WTC11 (cell line): ENCODE results near the gene BSN. TPM values are rescaled to one million over a fixed set of nuclear protein-coding genes. Genes with fewer than 3 reads are reported as not detected.

Source experiments
- ATAC-seq: fragments of 200-7000 bp; cut with Tn5 transposase; 2 replicates; pipeline ENCODE4 v1.10.0; 2021; ENCODE audit warnings: mild to moderate bottlenecking, moderate library complexity
- CTCF ChIA-PET: fragments of 300-600 bp; sonication (Branson Sonifier 250); formaldehyde crosslinking; loops from one replicate; lab custom pipeline; 2021; ENCODE audit warnings: antibody characterized with exemption; lab: Charles Lee
- POLR2A ChIA-PET: fragments of 350-600 bp; sonication (Branson Sonifier 250); formaldehyde crosslinking; loops from one replicate; lab custom pipeline; 2021; ENCODE audit warnings: antibody characterized with exemption; lab: Charles Lee
- DNase-seq: peaks from one replicate; pipeline ENCODE4 v3.0.0; 2021; ENCODE audit warnings: low spot score
- H3K27ac Mint-ChIP-seq: 2 replicates; pipeline ENCODE4 v1.8.0; 2021; ENCODE audit warnings: mixed read lengths
- H3K27me3 Mint-ChIP-seq: 2 replicates; pipeline ENCODE4 v1.8.0; 2021; ENCODE audit warnings: low read depth, mild to moderate bottlenecking, moderate library complexity, mixed read lengths
- H3K36me3 Mint-ChIP-seq: 2 replicates; pipeline ENCODE4 v1.8.0; 2021; ENCODE audit warnings: mixed read lengths
- H3K4me1 Mint-ChIP-seq: 2 replicates; pipeline ENCODE4 v1.8.0; 2022; ENCODE audit warnings: mixed read lengths
- H3K4me3 Mint-ChIP-seq: 2 replicates; pipeline ENCODE4 v1.8.0; 2021; ENCODE audit warnings: mild to moderate bottlenecking, moderate library complexity, mixed read lengths
- H3K9me3 Mint-ChIP-seq: 2 replicates; pipeline ENCODE4 v1.8.0; 2021; ENCODE audit warnings: mixed read lengths
- AFF4 ChIP-seq: sonication (generic); formaldehyde crosslinking; IDR thresholded peaks from 2 replicates; pipeline ENCODE4 v1.8.1; 2023; ENCODE audit warnings: mild to moderate bottlenecking, missing genetic modification reagents, borderline replicate concordance
- CREB1 ChIP-seq: sonication (generic); formaldehyde crosslinking; IDR thresholded peaks from 2 replicates; pipeline ENCODE4 v1.8.0; 2023; ENCODE audit warnings: mild to moderate bottlenecking, missing genetic modification reagents
- CREM ChIP-seq: sonication (generic); formaldehyde crosslinking; IDR thresholded peaks from 2 replicates; pipeline ENCODE4 v1.8.1; 2022; ENCODE audit warnings: mild to moderate bottlenecking, missing genetic modification reagents, moderate library complexity
- FOXP4 ChIP-seq: sonication (generic); formaldehyde crosslinking; IDR thresholded peaks from 2 replicates; pipeline ENCODE4 v1.8.0; 2022; ENCODE audit warnings: mild to moderate bottlenecking, missing genetic modification reagents
- GABPB1 ChIP-seq: sonication (generic); formaldehyde crosslinking; IDR thresholded peaks from 2 replicates; pipeline ENCODE4 v1.8.1; 2023; ENCODE audit warnings: mild to moderate bottlenecking, missing genetic modification reagents
- IRF2 ChIP-seq: sonication (generic); formaldehyde crosslinking; IDR thresholded peaks from 2 replicates; pipeline ENCODE4 v1.8.0; 2022; ENCODE audit warnings: low read depth, missing genetic modification reagents, borderline replicate concordance
- NFE2L1 ChIP-seq: sonication (generic); formaldehyde crosslinking; IDR thresholded peaks from 2 replicates; pipeline ENCODE4 v1.8.1; 2023; ENCODE audit warnings: missing genetic modification reagents
- NFYB ChIP-seq: sonication (generic); formaldehyde crosslinking; conservative IDR thresholded peaks from 2 replicates; pipeline ENCODE4 v1.8.0; 2022; ENCODE audit warnings: low read depth, missing genetic modification reagents
- PRRX2 ChIP-seq: fragments of 250-450 bp; sonication (Bioruptor Pico); IDR thresholded peaks from 2 replicates; pipeline ENCODE4 v1.8.0; 2021; ENCODE audit warnings: mild to moderate bottlenecking
- SMAD4 ChIP-seq: sonication (generic); formaldehyde crosslinking; IDR thresholded peaks from 2 replicates; pipeline ENCODE4 v1.8.0; 2022; ENCODE audit warnings: mild to moderate bottlenecking, missing genetic modification reagents
- TEAD1 ChIP-seq: sonication (generic); formaldehyde crosslinking; IDR thresholded peaks from 2 replicates; pipeline ENCODE4 v1.8.0; 2022; ENCODE audit warnings: mild to moderate bottlenecking, missing genetic modification reagents
- TEAD4 ChIP-seq: sonication (generic); formaldehyde crosslinking; IDR thresholded peaks from 2 replicates; pipeline ENCODE4 v1.8.0; 2022; ENCODE audit warnings: mild to moderate bottlenecking, missing genetic modification reagents
- ZNF121 ChIP-seq: sonication (generic); formaldehyde crosslinking; IDR thresholded peaks from 2 replicates; pipeline ENCODE4 v1.8.0; 2023; ENCODE audit warnings: missing genetic modification reagents
- ZNF263 ChIP-seq: sonication (generic); formaldehyde crosslinking; IDR thresholded peaks from 2 replicates; pipeline ENCODE4 v1.8.1; 2022; ENCODE audit warnings: low read depth, mild to moderate bottlenecking, moderate library complexity, missing genetic modification reagents
- ZNF317 ChIP-seq: sonication (generic); formaldehyde crosslinking; IDR thresholded peaks from 2 replicates; pipeline ENCODE4 v1.8.1; 2023; ENCODE audit warnings: low read depth, mild to moderate bottlenecking, moderate library complexity, missing genetic modification reagents, borderline replicate concordance
- ZNF671 ChIP-seq: fragments of 250-450 bp; sonication (Bioruptor Pico); IDR thresholded peaks from 2 replicates; pipeline ENCODE4 v1.8.0; 2021; ENCODE audit warnings: mild to moderate bottlenecking
- total RNA-seq: library from RNA; stranded (reverse); gene quantifications from 3 replicates; pipeline ENCODE4 v1.2.3, GENCODE V29; 2021
- TF ChIP-seq, protein P1 (sequence below): sonication (generic); formaldehyde crosslinking; IDR thresholded peaks from 2 replicates; pipeline ENCODE4 v1.8.1; 2023; ENCODE audit warnings: mild to moderate bottlenecking, missing genetic modification reagents, moderate library complexity
- TF ChIP-seq, protein P2 (sequence below): sonication (generic); formaldehyde crosslinking; IDR thresholded peaks from 2 replicates; pipeline ENCODE4 v1.8.0; 2022; ENCODE audit warnings: mild to moderate bottlenecking, missing genetic modification reagents

The BSN gene
- total RNA-seq, 1 experiment from 2014 or later = 2.8 TPM

DNA sequence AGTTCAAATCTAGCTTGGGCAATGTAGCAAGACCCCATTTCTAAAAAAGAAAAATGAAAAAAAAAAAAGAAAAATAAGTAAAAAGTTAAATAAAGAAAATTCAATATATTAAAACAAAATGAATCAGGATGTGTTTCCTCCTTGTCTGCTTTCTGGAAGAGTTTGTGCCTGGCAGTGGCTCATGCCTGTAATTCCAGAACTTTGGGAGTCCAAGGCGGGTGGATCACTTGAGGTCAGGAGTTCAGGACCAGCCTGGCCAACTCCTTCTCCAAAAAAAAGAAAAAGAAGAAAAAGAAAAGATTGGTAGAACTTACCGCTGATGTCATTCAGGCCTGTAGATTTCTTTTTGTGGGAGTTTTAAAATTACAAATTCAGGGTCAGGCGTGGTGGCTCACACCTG, 47.4 kb upstream of the BSN start:
- H3K27ac Mint-ChIP-seq = no peak overlapping the region
- H3K27me3 Mint-ChIP-seq = no peaks in the 10 kb centered on the region
- ChIA-PET CTCF (interaction anchor here (1.8 kb wide), 1 partner anchor 53 kb away, joined by 4 read pairs; no protein-coding TSS in a partner anchor), POLR2A (no interaction called here)
- peaks cover 4% of the 10 kb centered on the region; the same call in 1 of the 2 replicates for H3K9me3 Mint-ChIP-seq
- H3K36me3 Mint-ChIP-seq = peaks cover 28% of the 10 kb centered on the region
- TF ChIP-seq CREB1 (CRISPR knock-in tag) (no peak), TEAD4 (CRISPR knock-in tag) (no peak), PRRX2 (CRISPR knock-in tag) (no peak), TEAD1 (CRISPR knock-in tag) (no peak)
- ATAC-seq = no peak
- no peak overlapping the region for H3K4me3 Mint-ChIP-seq
- DNase-seq = no peak
- no peaks in the 10 kb centered on the region for H3K4me1 Mint-ChIP-seq

DNA sequence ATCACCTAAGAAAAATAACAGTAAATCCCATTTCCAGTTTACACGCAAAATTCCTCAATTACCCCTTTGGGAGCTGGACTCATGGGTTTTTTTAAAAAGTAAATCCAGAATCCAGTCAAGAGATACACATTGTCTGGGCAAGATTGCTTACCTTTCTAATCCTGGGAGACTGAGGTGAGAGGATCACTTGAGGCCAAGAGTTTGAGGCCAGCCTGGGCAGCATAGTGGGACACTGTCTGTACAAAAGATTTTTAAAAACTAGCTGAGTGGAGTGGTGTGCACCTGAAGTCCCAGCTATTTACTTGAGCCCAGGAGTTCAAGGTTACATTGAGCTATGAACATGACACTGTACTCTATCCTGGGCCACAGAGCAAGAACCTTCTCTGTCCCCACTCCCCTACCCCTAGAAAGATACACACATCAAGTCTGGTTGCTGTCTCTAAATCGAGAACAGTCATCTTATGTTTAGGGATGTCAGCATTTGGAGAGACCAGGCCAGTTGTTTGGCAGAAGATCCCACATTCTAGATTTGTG, 45.2 kb upstream of the BSN start:
- DNase-seq (no peak), ATAC-seq (no peak)
- no peaks in the 10 kb centered on the region for H3K4me1 Mint-ChIP-seq
- CTCF ChIA-PET = interaction anchor here (0.6 to 1.5 kb wide), 2 partner anchors 55 to 60 kb away, joined by 3 to 6 read pairs; no protein-coding TSS in a partner anchor
- peaks cover 30% of the 10 kb centered on the region for H3K36me3 Mint-ChIP-seq
- H3K4me3 Mint-ChIP-seq = no peak overlapping the region
- H3K27ac Mint-ChIP-seq = 0 out of 2 replicates have a peak overlapping the region, but pooled peaks have one; percentile 15
- H3K27me3 Mint-ChIP-seq = no peaks in the 10 kb centered on the region
- TF ChIP-seq FOXP4 (CRISPR knock-in tag) = no peak
- TF ChIP-seq ZNF121 (CRISPR knock-in tag) = no peak
- TF ChIP-seq, protein P1, sequence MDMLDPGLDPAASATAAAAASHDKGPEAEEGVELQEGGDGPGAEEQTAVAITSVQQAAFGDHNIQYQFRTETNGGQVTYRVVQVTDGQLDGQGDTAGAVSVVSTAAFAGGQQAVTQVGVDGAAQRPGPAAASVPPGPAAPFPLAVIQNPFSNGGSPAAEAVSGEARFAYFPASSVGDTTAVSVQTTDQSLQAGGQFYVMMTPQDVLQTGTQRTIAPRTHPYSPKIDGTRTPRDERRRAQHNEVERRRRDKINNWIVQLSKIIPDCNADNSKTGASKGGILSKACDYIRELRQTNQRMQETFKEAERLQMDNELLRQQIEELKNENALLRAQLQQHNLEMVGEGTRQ (CRISPR knock-in tag) = no peak
- no peak for TF ChIP-seq CREB1 (CRISPR knock-in tag)
- TF ChIP-seq NFE2L1 = no peak
- TF ChIP-seq NFYB = no peak
- no peak for TF ChIP-seq SMAD4 (CRISPR knock-in tag)
- no peak for TF ChIP-seq PRRX2 (CRISPR knock-in tag)
- no peaks in the 10 kb centered on the region for H3K9me3 Mint-ChIP-seq
- POLR2A ChIA-PET = no interaction called here

DNA sequence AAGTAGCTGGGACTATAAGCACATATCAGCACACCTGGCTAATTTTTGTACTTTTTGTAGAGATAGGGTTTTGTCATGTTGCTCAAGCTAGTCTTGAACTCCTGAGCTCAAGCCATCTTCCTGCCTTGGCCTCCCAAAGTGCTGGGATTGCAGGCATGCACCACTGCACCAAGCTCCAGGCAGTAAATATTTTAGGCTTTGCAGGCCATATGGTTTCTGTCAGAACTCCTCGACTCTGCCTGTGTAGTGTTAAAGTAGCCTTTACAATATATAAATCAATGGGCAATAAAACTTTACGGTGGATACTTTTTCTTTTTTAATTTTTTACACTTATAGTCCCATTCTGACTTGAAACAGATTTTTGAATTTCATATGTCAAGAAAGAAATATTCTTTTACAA, 42.6 kb upstream of the BSN start:
- TF ChIP-seq IRF2 (CRISPR knock-in tag) (no peak), ZNF317 (no peak), GABPB1 (no peak)
- H3K4me3 Mint-ChIP-seq = no peak overlapping the region
- peaks cover 40% of the 10 kb centered on the region for H3K36me3 Mint-ChIP-seq
- H3K27me3 Mint-ChIP-seq = no peaks in the 10 kb centered on the region
- no peak for ATAC-seq
- no peak for DNase-seq
- ChIA-PET CTCF (interaction anchor here (2.0 kb wide), 1 partner anchor 28 kb away, joined by 5 read pairs; no protein-coding TSS in a partner anchor), POLR2A (interaction anchor here (0.6 kb wide), 1 partner anchor 305 kb away, joined by 3 read pairs; no protein-coding TSS in a partner anchor)
- H3K9me3 Mint-ChIP-seq = no peaks in the 10 kb centered on the region
- no peaks in the 10 kb centered on the region for H3K4me1 Mint-ChIP-seq
- no peak overlapping the region for H3K27ac Mint-ChIP-seq

DNA sequence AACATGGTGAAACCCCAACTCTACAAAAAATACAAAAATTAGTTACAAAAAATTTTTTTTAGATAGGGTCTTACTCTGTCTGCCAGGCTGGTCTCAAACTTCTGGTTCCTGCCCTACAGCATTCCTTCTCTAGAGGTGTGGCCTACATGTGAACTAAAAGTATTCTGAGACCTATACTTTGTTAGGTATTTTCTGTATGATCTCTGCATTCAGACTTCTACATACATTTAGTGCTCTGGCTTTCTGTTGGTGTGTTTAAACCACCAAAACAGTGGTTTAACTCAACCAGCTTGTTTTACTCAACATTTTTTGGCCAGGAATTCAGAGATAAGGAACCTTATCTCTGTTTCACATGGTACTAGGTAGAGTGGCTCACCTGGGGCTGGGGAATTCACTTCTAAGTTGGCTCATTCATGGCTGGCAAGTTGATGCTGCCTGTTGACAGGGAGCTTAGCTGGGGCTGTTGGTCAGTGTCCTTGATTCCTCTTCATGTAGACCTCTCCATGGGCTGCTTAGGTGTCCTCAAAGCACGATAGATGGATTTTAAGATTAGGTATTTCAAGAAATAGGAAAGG, 41.4 kb upstream of the BSN start:
- POLR2A ChIA-PET = interaction anchor here (0.6 to 1.0 kb wide), 2 partner anchors 14 to 44 kb away, joined by 3 to 4 read pairs; no protein-coding TSS in a partner anchor
- Mint-ChIP-seq H3K27ac (no peak overlapping the region), H3K4me3 (no peak overlapping the region), H3K9me3 (no peaks in the 10 kb centered on the region), H3K4me1 (no peaks in the 10 kb centered on the region), H3K36me3 (peaks cover 47% of the 10 kb centered on the region), H3K27me3 (no peaks in the 10 kb centered on the region)
- DNase-seq (no peak), ATAC-seq (no peak)
- CTCF ChIA-PET = interaction anchor here (2.0 kb wide), 1 partner anchor 26 kb away, joined by 5 read pairs; no protein-coding TSS in a partner anchor
- TF ChIP-seq AFF4 (CRISPR knock-in tag) (no peak), ZNF671 (CRISPR knock-in tag) (no peak), ZNF317 (no peak), ZNF263 (no peak), CREM (CRISPR knock-in tag) (no peak)
- TF ChIP-seq, protein P2, sequence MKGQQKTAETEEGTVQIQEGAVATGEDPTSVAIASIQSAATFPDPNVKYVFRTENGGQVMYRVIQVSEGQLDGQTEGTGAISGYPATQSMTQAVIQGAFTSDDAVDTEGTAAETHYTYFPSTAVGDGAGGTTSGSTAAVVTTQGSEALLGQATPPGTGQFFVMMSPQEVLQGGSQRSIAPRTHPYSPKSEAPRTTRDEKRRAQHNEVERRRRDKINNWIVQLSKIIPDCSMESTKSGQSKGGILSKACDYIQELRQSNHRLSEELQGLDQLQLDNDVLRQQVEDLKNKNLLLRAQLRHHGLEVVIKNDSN (CRISPR knock-in tag) = no peak
